ENCODE results near the gene GDE1.

DNA sequence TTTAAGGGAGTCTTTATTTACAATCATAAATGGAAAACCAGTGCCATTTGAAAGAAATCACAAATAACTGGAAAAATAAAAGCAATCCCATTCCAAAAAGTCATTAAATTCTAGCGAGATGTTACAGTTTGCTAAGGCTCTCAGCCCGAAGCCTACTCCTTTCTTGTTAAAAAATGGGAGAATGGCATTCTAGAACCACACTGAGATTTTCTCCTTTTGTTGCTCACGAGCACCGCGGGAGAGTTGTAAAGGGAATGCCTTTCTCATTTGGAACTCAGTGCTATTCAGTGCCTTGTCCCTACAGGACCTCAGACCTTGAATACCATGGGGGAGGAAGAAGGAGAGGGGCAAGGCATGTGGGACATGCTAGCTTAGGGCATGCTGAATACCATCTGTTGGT lies 36.3 kb downstream of the GDE1 start:
- TF ChIP-seq, protein P1, sequence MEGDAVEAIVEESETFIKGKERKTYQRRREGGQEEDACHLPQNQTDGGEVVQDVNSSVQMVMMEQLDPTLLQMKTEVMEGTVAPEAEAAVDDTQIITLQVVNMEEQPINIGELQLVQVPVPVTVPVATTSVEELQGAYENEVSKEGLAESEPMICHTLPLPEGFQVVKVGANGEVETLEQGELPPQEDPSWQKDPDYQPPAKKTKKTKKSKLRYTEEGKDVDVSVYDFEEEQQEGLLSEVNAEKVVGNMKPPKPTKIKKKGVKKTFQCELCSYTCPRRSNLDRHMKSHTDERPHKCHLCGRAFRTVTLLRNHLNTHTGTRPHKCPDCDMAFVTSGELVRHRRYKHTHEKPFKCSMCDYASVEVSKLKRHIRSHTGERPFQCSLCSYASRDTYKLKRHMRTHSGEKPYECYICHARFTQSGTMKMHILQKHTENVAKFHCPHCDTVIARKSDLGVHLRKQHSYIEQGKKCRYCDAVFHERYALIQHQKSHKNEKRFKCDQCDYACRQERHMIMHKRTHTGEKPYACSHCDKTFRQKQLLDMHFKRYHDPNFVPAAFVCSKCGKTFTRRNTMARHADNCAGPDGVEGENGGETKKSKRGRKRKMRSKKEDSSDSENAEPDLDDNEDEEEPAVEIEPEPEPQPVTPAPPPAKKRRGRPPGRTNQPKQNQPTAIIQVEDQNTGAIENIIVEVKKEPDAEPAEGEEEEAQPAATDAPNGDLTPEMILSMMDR (IDR thresholded peaks at IDR 0.05): no peak
- no peak for TF ChIP-seq POLR2A (IDR thresholded peaks at IDR 0.05)
